IMR-90 (cell line): ENCODE measurements around the gene CNKSR3. TPM values are rescaled to one million over a fixed set of nuclear protein-coding genes. Genes with fewer than 3 reads are reported as not detected.

Experiments used
- ATAC-seq: fragments of 200-7000 bp; cut with Tn5 transposase; 2 replicates; pipeline ENCODE4 v1.9.1; 2020; ENCODE audit warnings: low read depth, mild to moderate bottlenecking, moderate library complexity
- BruUV-seq: library from RNA; stranded (reverse); fragments of 400-500 nt; replicated peaks from 2 replicates; lab custom pipeline; 2021; lab: Mats Ljungman, UMichigan
- CTCF ChIA-PET: fragments of 300-600 bp; formaldehyde crosslinking; extraction: SDS; loops from one replicate; lab custom pipeline; 2021; ENCODE audit warnings: antibody characterized with exemption; lab: Yijun Ruan, JAX
- POLR2A ChIA-PET: fragments of 300-600 bp; sonication (Branson Sonifier 250); formaldehyde crosslinking; loops from one replicate; lab custom pipeline; 2022; ENCODE audit warnings: antibody characterized with exemption; ENCODE audit not compliant: unreplicated experiment; lab: Charles Lee
- DNase-seq: peaks from one replicate; pipeline ENCODE4 v3.0.0; 2013
- H2AFZ ChIP-seq: replicated peaks from 2 replicates; pipeline ENCODE3; 2013; ENCODE audit warnings: low read length, mild to moderate bottlenecking; ENCODE audit not compliant: poor library complexity
- H2AK5ac ChIP-seq: 2 replicates; pipeline ENCODE4 v1.6.1; 2013; ENCODE audit warnings: low read depth, low read length, inconsistent platforms
- H2AK9ac ChIP-seq: replicated peaks from 2 replicates; pipeline ENCODE3; 2013; ENCODE audit warnings: mild to moderate bottlenecking, low read depth, low read length, moderate library complexity; ENCODE audit not compliant: poor library complexity
- H2BK120ac ChIP-seq: 2 replicates; pipeline ENCODE4 v1.6.1; 2013; ENCODE audit warnings: low read depth, low read length, inconsistent platforms
- H2BK15ac ChIP-seq: 3 replicates; pipeline ENCODE4 v1.6.1; 2013; ENCODE audit warnings: low read depth, low read length, inconsistent platforms
- H2BK20ac ChIP-seq: 2 replicates; pipeline ENCODE4 v1.6.1; 2013; ENCODE audit warnings: low read depth, mild to moderate bottlenecking, inconsistent platforms, low read length, moderate library complexity
- H2BK5ac ChIP-seq: 2 replicates; pipeline ENCODE4 v1.6.1; 2013; ENCODE audit warnings: mild to moderate bottlenecking, low read depth, low read length, inconsistent platforms; ENCODE audit not compliant: poor library complexity, severe bottlenecking
- H3K14ac ChIP-seq: replicated peaks from 2 replicates; pipeline ENCODE4 v1.6.1; 2013; ENCODE audit warnings: low read depth, low read length, inconsistent platforms
- H3K18ac ChIP-seq: 2 replicates; pipeline ENCODE4 v1.6.1; 2013; ENCODE audit warnings: low read depth, low read length, control low read depth
- H3K23ac ChIP-seq: 2 replicates; pipeline ENCODE4 v1.6.1; 2013; ENCODE audit warnings: low read depth, low read length, inconsistent platforms
- H3K27ac ChIP-seq: 2 replicates; pipeline ENCODE4 v1.5.1; 2013; ENCODE audit warnings: mild to moderate bottlenecking, control low read depth, low read length; ENCODE audit not compliant: insufficient read depth
- H3K27me3 ChIP-seq: 2 replicates; pipeline ENCODE4 v1.6.1; 2013; ENCODE audit warnings: low read length; ENCODE audit not compliant: control insufficient read depth, insufficient read depth
- H3K36me3 ChIP-seq: 2 replicates; pipeline ENCODE4 v1.6.1; 2013; ENCODE audit warnings: low read length, mixed read lengths; ENCODE audit not compliant: control insufficient read depth, insufficient read depth
- H3K4ac ChIP-seq: 2 replicates; pipeline ENCODE4 v1.6.1; 2013; ENCODE audit warnings: low read depth, low read length, inconsistent platforms
- H3K4me1 ChIP-seq: 2 replicates; pipeline ENCODE4 v1.6.1; 2013; ENCODE audit warnings: low read length, mixed read lengths; ENCODE audit not compliant: control insufficient read depth, insufficient read depth
- H3K4me2 ChIP-seq: 2 replicates; pipeline ENCODE4 v1.6.1; 2013; ENCODE audit warnings: low read depth, mild to moderate bottlenecking, control low read depth, low read length, moderate library complexity
- H3K4me3 ChIP-seq: 2 replicates; pipeline ENCODE4 v1.5.1; 2013; ENCODE audit warnings: low read depth, mild to moderate bottlenecking, control low read depth, low read length, moderate library complexity; ENCODE audit not compliant: insufficient read depth
- H3K56ac ChIP-seq: 2 replicates; pipeline ENCODE4 v1.6.1; 2013; ENCODE audit warnings: low read length, inconsistent platforms; ENCODE audit not compliant: insufficient read depth; ENCODE audit errors: extremely low read depth
- H3K79me1 ChIP-seq, 2 experiments: 2 replicates each; pipeline ENCODE4 v1.6.1; 2013; ENCODE audit warnings: low read length in 2 of 2, inconsistent platforms in 1 of 2, low read depth in 1 of 2
- H3K9ac ChIP-seq: 2 replicates; pipeline ENCODE4 v1.6.1; 2013; ENCODE audit warnings: low read depth, low read length, control low read depth
- H3K9me1 ChIP-seq: 2 replicates; pipeline ENCODE4 v1.6.1; 2013; ENCODE audit warnings: low read length, inconsistent platforms; ENCODE audit not compliant: insufficient read depth
- H3K9me3 ChIP-seq: 2 replicates; pipeline ENCODE4 v1.6.1; 2013; ENCODE audit warnings: low read length; ENCODE audit not compliant: control insufficient read depth, insufficient read depth
- H4K20me1 ChIP-seq: 2 replicates; pipeline ENCODE4 v1.6.1; 2013; ENCODE audit warnings: low read length, inconsistent platforms; ENCODE audit not compliant: insufficient read depth
- H4K5ac ChIP-seq: 2 replicates; pipeline ENCODE4 v1.6.1; 2013; ENCODE audit warnings: mild to moderate bottlenecking, low read depth, low read length, control low read depth
- H4K8ac ChIP-seq, 2 experiments: 2 replicates each; pipeline ENCODE4 v1.6.1; 2013; ENCODE audit warnings: low read depth in 2 of 2, low read length in 2 of 2, control low read depth in 1 of 2, inconsistent platforms in 1 of 2
- H4K91ac ChIP-seq: 2 replicates; pipeline ENCODE4 v1.6.1; 2013; ENCODE audit warnings: low read depth, low read length, inconsistent platforms; ENCODE audit not compliant: insufficient read depth
- BHLHE40 ChIP-seq: fragments of 150-350 bp; IDR thresholded peaks from 2 replicates; pipeline ENCODE4 v1.6.1; 2016; ENCODE audit warnings: mild to moderate bottlenecking, low read depth, low read length
- CEBPB ChIP-seq: IDR thresholded peaks from 2 replicates; pipeline ENCODE4 v1.6.1; 2012; ENCODE audit warnings: low read depth, low read length, improper control_type of control experiment
- CHD1 ChIP-seq: IDR thresholded peaks from 2 replicates; pipeline ENCODE4 v1.6.1; 2012; ENCODE audit warnings: low read depth, low read length, improper control_type of control experiment
- FOS ChIP-seq: fragments of 150-350 bp; IDR thresholded peaks from 2 replicates; pipeline ENCODE4 v1.6.1; 2016; ENCODE audit warnings: low read depth, low read length
- MAFK ChIP-seq: IDR thresholded peaks from 2 replicates; pipeline ENCODE4 v1.6.1; 2012; ENCODE audit warnings: low read depth, low read length, improper control_type of control experiment
- MXI1 ChIP-seq: IDR thresholded peaks from 2 replicates; pipeline ENCODE4 v1.6.1; 2012; ENCODE audit warnings: low read depth, mild to moderate bottlenecking, low read length, moderate library complexity, borderline replicate concordance
- NFE2L2 ChIP-seq: fragments of 150-350 bp; IDR thresholded peaks from 2 replicates; pipeline ENCODE4 v1.6.1; 2016; ENCODE audit warnings: low read depth, mild to moderate bottlenecking, low read length
- POLR2A ChIP-seq: IDR thresholded peaks from 2 replicates; pipeline ENCODE4 v1.6.1; 2012; ENCODE audit warnings: mild to moderate bottlenecking, low read depth, low read length
- RAD21 ChIP-seq: IDR thresholded peaks from 2 replicates; pipeline ENCODE4 v1.6.1; 2012; ENCODE audit warnings: low read length, improper control_type of control experiment
- RCOR1 ChIP-seq: IDR thresholded peaks from 2 replicates; pipeline ENCODE4 v1.6.1; 2012; ENCODE audit warnings: mild to moderate bottlenecking, low read length, improper control_type of control experiment; ENCODE audit not compliant: insufficient replicate concordance
- RFX5 ChIP-seq: IDR thresholded peaks from 2 replicates; pipeline ENCODE4 v1.8.0; 2012; ENCODE audit warnings: low read depth, mild to moderate bottlenecking, low read length, moderate library complexity
- WGBS, 2 experiments: methylation state at CpG; one replicate each; pipeline versions ENCODE4 v1.1.5 to v1.1.7; 2013; ENCODE audit warnings: missing lambda C conversion rate in 2 of 2; ENCODE audit not compliant: insufficient read length in 1 of 2; ENCODE audit errors: extremely low coverage in 2 of 2; 5-methylcytosine and 5-hydroxymethylcytosine counted together
- dilution Hi-C: fragments of 300-500 bp; cut with HindIII; formaldehyde crosslinking; loops from one replicate; pipeline ENCODE4 v1.14.3; 2018; ENCODE audit warnings: low sequenced_read_pairs; ENCODE audit not compliant: unreplicated experiment
- in situ Hi-C: fragments of 300-500 bp; cut with MboI; formaldehyde crosslinking; loops from 3 replicates; pipeline ENCODE4 v1.14.3; 2019; ENCODE audit warnings: low sequenced_read_pairs, inconsistent platforms, mixed read lengths
- intact Hi-C: fragments of 100-400 bp; cut with micrococcal nuclease; formaldehyde crosslinking; loops from 2 replicates; pipeline ENCODE4 v1.10.0; 2022
- polyA plus RNA-seq, 3 experiments: library from polyadenylated mRNA; depleted of rRNA; stranded (reverse); fragments of >200 nt; gene quantifications; 2 replicates each; pipeline ENCODE4 v1.2.3, GENCODE V29; 2012; ENCODE audit warnings: low replicate concordance in 1 of 3
- total RNA-seq: library from RNA; depleted of rRNA; stranded (reverse); fragments of >200 nt; gene quantifications from 2 replicates; pipeline ENCODE4 v1.2.3, GENCODE V29; 2012
- TF ChIP-seq, protein P1 (sequence below): fragments of 150-350 bp; IDR thresholded peaks from 2 replicates; pipeline ENCODE4 v1.6.1; 2016; ENCODE audit warnings: low read depth, mild to moderate bottlenecking, low read length, moderate library complexity, borderline replicate concordance

CNKSR3 gene
- total and polyA plus RNA-seq, 2 of the 4 experiments (the other 2 are of a cell fraction), result 6.7 to 15.8 TPM

DNA sequence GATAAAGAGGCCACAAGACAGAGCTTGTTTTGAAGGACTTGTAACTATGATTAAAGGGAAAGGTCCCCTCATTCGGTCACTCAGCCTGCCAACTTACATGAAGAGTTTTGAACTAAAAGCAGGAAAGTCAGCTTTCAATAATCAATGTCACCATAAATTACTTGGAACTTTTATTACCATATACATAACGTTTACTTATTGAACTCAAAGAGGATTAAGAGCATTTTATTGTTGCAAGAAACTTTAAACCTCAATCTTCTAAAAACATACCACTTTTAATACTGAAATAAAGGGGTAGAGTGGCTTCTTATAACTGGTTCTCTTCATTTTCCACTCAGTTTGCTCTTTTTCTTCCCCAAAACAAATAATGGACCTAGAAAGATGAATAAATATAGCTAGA lies 65.1 kb downstream of the CNKSR3 start:
- Histone ChIP-seq H3K27me3 (no peaks in the 10 kb centered on the region), H3K23ac (no peak overlapping the region), H3K4me2 (no peak overlapping the region), H3K18ac (no peak overlapping the region), H4K5ac (no peak overlapping the region), H4K20me1 (peaks cover 9% of the 10 kb centered on the region; the same call in 1 of the 2 replicates), H4K8ac (no peak overlapping the region), H3K27ac (no peak overlapping the region), H3K79me1 (peaks cover 13 to 26% of the 10 kb centered on the region in 2 experiments), H3K14ac (no peak overlapping the region), H2BK15ac (no peak overlapping the region), H3K4ac (no peak overlapping the region), H2BK120ac (no peak overlapping the region), H3K4me1 (peaks cover 8% of the 10 kb centered on the region), H3K4me3 (no peak overlapping the region), H2AK5ac (no peak overlapping the region), H3K36me3 (peaks cover 10% of the 10 kb centered on the region), H3K56ac (no peak overlapping the region), H2AK9ac (no peak overlapping the region), H2BK5ac (no peak overlapping the region), H3K9me1 (peaks cover 6% of the 10 kb centered on the region), H2BK20ac (no peak overlapping the region), H3K9me3 (no peaks in the 10 kb centered on the region), H2AFZ (no peak overlapping the region), H3K9ac (no peak overlapping the region), H4K91ac (no peak overlapping the region)
- dilution Hi-C loops, result no loop called here
- DNase-seq, result no peak
- ChIA-PET POLR2A (interaction anchor here (0.6 kb wide), 1 partner anchor 33 kb away, joined by 3 read pairs; no protein-coding TSS in a partner anchor), CTCF (interaction anchor here (2.0 kb wide), 1 partner anchor 169 kb away, joined by 4 read pairs; no protein-coding TSS in a partner anchor)
- TF ChIP-seq CEBPB (no peak), BHLHE40 (no peak), POLR2A (no peak), NFE2L2 (no peak), MXI1 (no peak), MAFK (no peak), FOS (no peak), RAD21 (no peak), RFX5 (no peak), RCOR1 (no peak), CHD1 (no peak)
- TF ChIP-seq, protein P1, sequence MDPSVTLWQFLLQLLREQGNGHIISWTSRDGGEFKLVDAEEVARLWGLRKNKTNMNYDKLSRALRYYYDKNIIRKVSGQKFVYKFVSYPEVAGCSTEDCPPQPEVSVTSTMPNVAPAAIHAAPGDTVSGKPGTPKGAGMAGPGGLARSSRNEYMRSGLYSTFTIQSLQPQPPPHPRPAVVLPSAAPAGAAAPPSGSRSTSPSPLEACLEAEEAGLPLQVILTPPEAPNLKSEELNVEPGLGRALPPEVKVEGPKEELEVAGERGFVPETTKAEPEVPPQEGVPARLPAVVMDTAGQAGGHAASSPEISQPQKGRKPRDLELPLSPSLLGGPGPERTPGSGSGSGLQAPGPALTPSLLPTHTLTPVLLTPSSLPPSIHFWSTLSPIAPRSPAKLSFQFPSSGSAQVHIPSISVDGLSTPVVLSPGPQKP, result no peak
- intact Hi-C loops, result no loop called here
- in situ Hi-C loops, result no loop called here
- whole genome bisulfite sequencing, 2 experiments, result no CpG with 5 or more reads among the region's 2 CpGs
- ATAC-seq, result no peak
- BruUV-seq, result no TSS peak
